NT2/D1 (cell line): ENCODE measurements around the gene PRSS21.

Experiments used
- SUZ12 ChIP-seq: IDR thresholded peaks from 2 replicates; pipeline ENCODE4 v1.6.1; 2011; ENCODE audit not compliant: insufficient read length, insufficient read depth; ENCODE audit errors: extremely low read depth
- ZNF274 ChIP-seq: IDR thresholded peaks from 2 replicates; pipeline ENCODE4 v1.6.1; 2011; ENCODE audit warnings: mild to moderate bottlenecking, low read depth, low read length

GRCh38 chr16:2839650-2840450 is 22.8 kb downstream of the PRSS21 start:
- TF ChIP-seq SUZ12 (no peak), ZNF274 (no peak)
